VCaP (cell line): ENCODE measurements around the gene CTSL.
"Not testable (repeated sequence)": the region's sequence is repeated elsewhere in the genome, so short reads cannot be mapped to it uniquely, and the experiment has no call there.

Experiments
- H3K27ac ChIP-seq: fragments of 450-650 bp; 2 replicates; pipeline ENCODE4 v1.5.1; 2017
- TF ChIP-seq, protein P1 (sequence below): fragments of 450-650 bp; conservative IDR thresholded peaks from 2 replicates; pipeline ENCODE4 v1.5.1; 2017; ENCODE audit warnings: mild to moderate bottlenecking, moderate library complexity

Gene CTSL

DNA sequence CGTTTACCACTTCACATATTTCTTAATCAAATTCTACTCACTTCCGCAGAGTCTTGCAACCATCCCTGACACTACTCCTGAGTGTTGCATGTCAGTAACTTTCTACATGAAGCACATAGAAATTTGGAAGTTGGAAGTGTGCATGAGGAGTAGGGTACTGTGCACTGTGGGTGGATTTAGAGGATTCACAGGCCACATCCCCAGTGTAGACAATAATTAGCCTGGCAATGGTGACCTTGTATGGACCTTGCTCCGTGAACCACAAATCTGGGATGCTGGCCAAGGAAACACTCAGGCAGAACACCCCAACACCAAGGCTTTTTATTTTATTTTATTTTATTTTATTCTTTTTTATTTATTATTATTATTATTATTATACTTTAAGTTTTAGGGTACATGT is 25.5 kb downstream of the CTSL start:
- no peak overlapping the region for H3K27ac ChIP-seq
- TF ChIP-seq, protein P1, sequence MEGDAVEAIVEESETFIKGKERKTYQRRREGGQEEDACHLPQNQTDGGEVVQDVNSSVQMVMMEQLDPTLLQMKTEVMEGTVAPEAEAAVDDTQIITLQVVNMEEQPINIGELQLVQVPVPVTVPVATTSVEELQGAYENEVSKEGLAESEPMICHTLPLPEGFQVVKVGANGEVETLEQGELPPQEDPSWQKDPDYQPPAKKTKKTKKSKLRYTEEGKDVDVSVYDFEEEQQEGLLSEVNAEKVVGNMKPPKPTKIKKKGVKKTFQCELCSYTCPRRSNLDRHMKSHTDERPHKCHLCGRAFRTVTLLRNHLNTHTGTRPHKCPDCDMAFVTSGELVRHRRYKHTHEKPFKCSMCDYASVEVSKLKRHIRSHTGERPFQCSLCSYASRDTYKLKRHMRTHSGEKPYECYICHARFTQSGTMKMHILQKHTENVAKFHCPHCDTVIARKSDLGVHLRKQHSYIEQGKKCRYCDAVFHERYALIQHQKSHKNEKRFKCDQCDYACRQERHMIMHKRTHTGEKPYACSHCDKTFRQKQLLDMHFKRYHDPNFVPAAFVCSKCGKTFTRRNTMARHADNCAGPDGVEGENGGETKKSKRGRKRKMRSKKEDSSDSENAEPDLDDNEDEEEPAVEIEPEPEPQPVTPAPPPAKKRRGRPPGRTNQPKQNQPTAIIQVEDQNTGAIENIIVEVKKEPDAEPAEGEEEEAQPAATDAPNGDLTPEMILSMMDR, result no peak

DNA sequence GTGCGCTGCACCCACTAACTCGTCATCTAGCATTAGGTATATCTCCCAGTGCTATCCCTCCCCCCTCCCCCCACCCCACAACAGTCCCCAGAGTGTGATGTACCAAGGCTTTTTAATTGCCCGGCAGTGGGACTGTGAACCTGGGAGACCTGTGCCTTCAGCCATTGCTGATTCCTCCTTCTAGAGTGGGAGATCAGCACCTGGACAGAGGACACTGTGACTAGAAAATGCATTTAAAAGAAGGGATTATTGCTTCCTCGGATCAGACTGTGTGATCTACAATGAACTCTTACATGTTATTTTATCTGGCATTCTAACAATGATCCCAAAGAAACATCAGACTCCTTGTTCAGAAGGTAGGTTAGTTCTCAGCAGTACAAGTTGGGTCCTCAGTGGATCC is 25.9 kb downstream of the CTSL start:
- TF ChIP-seq, protein P1, result no peak
- H3K27ac ChIP-seq, result no peak overlapping the region

DNA sequence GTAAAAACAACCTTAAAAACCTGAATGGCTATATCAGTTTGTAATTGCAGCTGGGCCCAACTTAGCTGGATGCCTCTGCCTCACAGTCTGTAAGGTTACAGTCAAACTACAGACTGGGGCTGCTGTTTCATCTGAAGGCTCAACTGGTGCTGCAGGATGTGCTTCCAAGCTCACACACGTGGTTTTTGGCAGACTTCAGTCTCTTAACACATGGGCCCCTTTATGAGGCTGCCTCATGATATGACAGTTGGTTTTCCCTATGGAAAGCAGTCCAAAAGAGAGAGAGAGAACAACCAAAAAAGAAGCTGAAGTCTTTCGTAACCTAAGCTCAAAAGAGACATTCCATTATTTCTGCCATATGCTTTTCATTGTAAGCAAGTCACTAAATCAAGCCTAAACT is 27.4 kb downstream of the CTSL start:
- H3K27ac ChIP-seq, result no peak overlapping the region
- TF ChIP-seq, protein P1, result no peak

DNA sequence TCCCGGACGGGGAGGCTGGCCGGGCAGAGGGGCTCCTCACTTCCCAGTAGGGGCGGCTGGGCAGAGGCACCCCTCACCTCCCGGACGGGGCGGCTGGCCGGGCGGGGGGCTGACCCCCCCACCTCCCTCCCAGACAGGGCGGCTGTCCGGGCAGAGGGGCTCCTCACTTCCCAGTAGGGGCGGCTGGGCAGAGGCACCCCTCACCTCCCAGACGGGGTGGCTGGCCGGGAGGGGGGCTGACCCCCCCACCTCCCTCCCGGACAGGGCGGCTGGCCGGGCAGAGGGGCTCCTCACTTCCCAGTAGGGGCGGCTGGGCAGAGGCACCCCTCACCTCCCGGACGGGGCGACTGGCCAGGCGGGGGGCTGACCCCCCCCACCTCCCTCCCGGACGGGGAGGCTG is 32.4 kb downstream of the CTSL start:
- H3K27ac ChIP-seq, result not testable (repeated sequence)

DNA sequence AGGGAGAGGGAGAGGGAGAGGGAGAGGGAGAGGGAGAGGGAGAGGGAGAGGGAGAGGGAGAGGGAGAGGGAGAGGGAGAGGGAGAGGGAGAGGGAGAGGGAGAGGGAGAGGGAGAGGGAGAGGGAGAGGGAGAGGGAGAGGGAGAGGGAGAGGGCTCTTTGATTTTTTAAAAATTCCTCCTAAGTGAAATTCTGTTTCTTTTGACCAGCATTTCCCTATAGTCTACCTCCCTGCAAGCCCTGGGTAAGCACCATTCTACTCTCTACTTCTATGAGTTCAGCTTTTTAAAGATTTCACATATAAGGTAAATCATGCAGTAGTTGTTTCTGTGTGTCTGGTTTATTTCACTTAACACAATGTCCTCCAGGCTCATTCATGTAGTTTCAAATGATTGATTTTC is 34.1 kb downstream of the CTSL start:
- H3K27ac ChIP-seq, result not testable (repeated sequence)

DNA sequence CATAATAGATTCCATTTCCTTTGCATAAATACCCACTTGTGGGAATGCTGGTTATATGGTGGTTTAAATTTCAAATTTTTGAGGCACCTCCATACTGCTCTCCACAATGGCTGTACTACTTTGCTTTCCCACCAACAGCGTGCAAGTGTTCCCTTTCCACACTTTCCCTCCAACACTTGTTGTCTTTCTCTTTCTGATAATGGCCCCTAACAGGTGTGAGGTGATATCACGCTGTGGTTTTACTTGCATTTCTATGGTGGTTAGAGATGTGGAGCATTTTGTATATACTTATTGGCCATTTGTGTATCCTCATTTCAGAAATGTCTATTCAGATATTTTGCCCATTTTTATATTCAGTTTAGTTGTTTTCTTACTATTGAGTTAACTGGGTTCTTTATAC is 34.6 kb downstream of the CTSL start:
- TF ChIP-seq, protein P1, result no peak

DNA sequence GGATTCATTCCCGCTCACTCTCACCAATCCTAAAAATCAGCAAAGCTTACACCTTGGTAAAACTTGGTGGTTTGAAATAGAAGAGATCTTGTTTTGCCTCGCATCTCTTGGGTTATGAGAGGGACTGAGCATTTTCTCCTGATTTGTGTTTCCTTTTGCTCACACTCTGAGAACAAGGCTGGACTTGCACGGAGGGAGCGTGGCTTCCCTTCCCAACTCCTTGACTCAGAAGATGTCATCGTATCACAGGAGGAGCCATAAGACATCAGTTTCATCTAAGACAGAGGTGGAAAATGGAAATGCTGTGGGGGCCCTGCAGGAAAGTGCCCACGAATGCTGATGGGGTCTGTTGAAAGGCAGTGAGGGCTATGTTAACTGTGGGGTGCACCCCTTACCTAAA is 37.4 kb downstream of the CTSL start:
- no peak overlapping the region for H3K27ac ChIP-seq
- TF ChIP-seq, protein P1, result no peak

More for the DNA sequence above, 34.6 kb downstream of the CTSL start:
- H3K27ac ChIP-seq, result no peak overlapping the region

DNA sequence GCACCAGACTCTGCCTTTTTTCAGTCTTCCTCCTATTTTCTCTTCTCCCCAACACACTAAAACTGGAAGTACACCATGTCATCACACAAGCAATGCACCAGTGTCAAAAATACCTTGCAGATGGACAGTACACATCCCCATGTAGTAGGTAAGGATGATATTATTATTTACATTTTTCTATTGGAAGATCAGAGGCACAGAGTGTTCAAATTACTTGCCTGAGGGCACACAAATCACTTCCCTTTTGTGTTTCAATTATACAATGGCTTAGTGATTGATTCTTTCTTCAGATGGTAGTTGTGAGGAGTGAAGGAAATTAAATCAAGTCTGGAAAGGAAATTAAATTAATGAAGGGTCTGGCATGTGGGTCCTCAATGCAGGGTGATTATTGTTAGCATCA is 39.6 kb downstream of the CTSL start:
- TF ChIP-seq, protein P1, result no peak
- no peak overlapping the region for H3K27ac ChIP-seq

DNA sequence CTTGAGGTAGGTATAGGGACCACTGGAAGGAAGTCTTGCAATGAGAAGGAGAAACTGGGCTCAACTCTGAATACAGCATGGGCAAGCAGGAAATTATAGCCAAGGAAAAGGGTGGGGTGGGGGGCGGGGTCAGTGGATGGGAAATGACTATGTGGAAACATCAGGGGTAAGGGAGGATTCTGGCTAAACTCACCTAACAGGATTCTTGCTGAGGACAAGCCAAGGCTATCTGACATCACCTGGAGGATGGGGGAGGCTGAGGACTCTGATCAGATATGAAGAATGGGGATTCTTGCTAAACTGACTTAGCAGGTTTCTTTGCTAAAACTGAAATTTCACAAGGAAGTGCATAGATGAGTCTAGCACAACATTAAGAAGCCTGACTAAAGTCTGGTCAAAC is 40.8 kb downstream of the CTSL start:
- H3K27ac ChIP-seq, result peak overlapping the region; percentile 73
- TF ChIP-seq, protein P1, result no peak
